Stomach (tissue), 4 donors: Measurements from ENCODE around the gene C20orf141.

Experiments used
- POLR2A ChIP-seq, 4 donors: fragments of 450-650 bp; IDR thresholded peaks; one replicate each; pipeline ENCODE4 v1.6.1; 2016; ENCODE audit warnings: antibody characterized with exemption in 4 of 4, control low read depth in 2 of 4, mild to moderate bottlenecking in 1 of 4, moderate library complexity in 1 of 4
- TF ChIP-seq, protein P1 (sequence below), 7 experiments: fragments of 450-650 bp in 4 of 7; fragments of 200-600 bp in 3 of 7; sonication (generic) in 3 of 7; IDR thresholded peaks; one replicate each; pipeline ENCODE4 v1.5.1; 2016 to 2019; ENCODE audit warnings: antibody characterized with exemption in 7 of 7, control low read depth in 2 of 7, mild to moderate bottlenecking in 1 of 7

DNA sequence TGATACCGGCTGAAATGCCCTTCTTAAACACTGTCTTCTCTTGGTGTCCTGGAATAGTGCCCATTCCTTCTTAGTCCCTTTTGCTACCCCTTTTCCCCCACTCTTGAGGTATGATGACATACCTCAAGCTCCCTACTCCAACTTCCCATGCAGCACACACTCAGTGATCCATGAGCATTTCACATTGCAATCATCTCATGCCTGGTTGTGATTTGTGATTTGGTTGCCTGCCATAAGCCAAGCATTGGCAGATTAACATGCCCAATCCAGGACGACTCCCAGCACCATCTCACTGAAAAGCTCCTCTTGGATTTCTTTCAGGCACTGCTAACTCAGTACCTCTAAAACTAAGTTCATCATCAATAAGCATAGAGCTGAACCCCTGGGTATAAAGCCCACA is 43.8 kb downstream of the C20orf141 start:
- no peak for TF ChIP-seq POLR2A (IDR thresholded peaks at IDR 0.05)
- TF ChIP-seq, protein P1, sequence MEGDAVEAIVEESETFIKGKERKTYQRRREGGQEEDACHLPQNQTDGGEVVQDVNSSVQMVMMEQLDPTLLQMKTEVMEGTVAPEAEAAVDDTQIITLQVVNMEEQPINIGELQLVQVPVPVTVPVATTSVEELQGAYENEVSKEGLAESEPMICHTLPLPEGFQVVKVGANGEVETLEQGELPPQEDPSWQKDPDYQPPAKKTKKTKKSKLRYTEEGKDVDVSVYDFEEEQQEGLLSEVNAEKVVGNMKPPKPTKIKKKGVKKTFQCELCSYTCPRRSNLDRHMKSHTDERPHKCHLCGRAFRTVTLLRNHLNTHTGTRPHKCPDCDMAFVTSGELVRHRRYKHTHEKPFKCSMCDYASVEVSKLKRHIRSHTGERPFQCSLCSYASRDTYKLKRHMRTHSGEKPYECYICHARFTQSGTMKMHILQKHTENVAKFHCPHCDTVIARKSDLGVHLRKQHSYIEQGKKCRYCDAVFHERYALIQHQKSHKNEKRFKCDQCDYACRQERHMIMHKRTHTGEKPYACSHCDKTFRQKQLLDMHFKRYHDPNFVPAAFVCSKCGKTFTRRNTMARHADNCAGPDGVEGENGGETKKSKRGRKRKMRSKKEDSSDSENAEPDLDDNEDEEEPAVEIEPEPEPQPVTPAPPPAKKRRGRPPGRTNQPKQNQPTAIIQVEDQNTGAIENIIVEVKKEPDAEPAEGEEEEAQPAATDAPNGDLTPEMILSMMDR (IDR thresholded peaks at IDR 0.05) = no peak
